ENCODE measurements around the gene ELL3.
"Not testable (repeated sequence)": the region's sequence is repeated elsewhere in the genome, so short reads cannot be mapped to it uniquely, and the experiment has no call there.

The ELL3 gene

GRCh38 chr15:43776718-43777266, at the start of gene ELL3:
TSS of gene ELL3 (minus strand) at chr15:43776966. CDS start at chr15:43776901, 65 bp downstream.
- peak in 10 of 14 donors; percentile 39 to 80 (median 72) for DNase-seq

DNA sequence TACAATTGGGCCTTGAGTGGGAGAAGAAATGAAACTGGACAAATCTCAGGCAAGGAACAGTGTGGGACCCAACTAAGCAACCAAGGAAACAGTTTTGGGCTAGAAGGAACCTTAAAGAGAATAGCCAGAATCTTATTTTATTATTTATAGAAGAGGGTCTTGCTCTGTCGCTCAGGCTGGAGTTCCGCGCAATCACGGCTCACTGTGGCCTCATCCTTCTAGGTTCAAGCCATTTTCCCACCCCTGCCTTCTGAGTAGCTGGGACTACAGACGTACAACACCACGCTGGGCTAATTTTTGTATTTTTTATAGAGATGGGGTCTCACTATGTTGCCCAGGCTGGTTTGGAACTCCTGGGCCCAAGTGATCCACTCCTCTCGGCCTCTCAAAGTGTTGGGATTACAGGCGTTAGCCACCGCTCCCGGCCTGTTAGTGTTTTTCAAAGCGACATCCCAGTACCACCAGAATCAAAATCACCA, 49.3 kb upstream of the ELL3 start:
- no peak for DNase-seq

- DNase-seq, result not testable (repeated sequence)
Measured at GRCh38 chr15:43825305-43825704, 48.5 kb upstream of the ELL3 start.

- peak; percentile 25 to 93 (median 88) for DNase-seq
Measured at GRCh38 chr15:43824302-43825246, 47.8 kb upstream of the ELL3 start, which contains the start of gene MFAP1. TSS of gene MFAP1 (minus strand) at chr15:43824690. CDS start at chr15:43824569, 121 bp downstream.

DNA sequence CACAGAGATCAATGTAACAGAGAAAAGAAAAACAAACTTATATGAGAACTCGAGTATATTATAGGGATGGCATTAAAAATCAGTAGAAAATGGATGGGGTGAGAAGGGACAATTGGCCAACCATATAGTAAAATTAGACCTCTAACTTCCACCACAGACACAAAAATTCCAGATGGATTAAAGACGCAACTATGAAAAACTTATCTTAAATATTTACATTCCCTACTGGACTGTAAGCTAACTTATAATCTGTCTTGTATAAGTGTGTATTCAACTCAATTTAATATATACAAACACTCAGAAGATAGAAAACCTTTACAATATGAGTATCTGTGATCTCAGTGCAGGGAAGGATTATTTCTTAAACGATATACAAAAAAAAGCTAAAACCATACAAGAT, 44.7 kb upstream of the ELL3 start:
- DNase-seq, result no peak

DNA sequence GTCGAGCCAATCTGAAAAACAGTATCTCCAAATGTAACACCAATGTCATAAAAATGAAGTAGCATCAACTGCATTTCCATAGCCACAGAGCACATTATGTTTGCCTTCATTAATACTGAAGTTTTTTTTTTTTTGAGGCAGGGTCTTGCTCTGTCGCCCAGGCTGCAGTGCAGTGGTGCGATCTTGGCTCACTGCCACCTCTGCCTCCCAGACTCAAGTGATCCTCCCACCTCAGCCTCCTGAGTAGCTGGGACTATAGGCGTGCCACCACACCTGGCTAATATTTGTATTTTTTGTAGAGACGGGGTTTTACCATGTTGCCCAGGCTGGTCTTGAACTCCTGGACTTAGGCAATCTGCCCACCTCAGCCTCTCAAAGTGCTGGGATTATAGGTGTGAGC, 38.3 kb upstream of the ELL3 start:
- not testable (repeated sequence) for DNase-seq

GRCh38 chr15:43808960-43809678, 32.4 kb upstream of the ELL3 start:
- DNase-seq, result no peak

DNA sequence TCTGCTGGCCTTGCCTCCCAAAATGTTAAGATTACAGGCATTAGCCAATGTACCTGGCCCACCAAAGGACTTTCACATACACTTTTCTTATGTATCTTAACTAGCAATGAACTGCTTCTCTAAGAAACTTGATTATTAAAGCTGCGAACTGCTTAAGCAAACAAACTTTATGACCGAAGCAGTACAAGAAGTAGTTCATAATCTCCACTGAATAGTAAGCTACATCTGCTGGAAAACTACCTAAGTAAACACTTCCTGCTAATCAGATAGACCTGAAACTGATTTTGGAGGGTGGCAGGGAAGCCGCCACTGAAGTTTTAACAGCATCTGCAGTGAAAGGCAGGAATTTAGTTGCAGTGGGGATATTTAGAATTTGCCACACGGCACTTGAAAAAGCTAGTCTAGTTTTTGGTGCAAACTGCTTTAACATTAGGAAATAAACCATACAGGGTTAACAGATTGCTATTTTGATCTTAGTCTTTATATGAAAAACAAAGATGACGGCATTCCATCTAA, 31.7 kb upstream of the ELL3 start:
- DNase-seq, result no peak

DNA sequence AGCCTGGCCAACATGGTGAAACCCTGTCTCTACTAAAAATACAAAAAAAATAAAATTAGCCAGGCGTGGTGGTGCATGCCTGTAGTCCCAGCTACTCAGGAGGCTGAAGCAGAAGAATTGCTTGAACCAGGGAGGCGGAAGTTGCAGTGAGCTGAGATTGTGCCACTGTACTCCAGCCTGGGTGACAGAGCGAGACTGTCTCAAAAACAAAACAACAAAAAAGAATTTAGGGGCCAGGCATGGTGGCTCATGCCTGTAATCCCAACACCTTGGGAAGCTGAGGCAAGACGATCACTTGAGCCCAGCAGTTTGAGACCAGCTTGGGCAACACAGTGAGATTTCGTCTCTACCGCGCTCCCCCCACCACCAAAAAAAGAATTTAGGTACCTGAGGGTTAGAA, 25.9 kb upstream of the ELL3 start:
- DNase-seq, result not testable (repeated sequence)

GRCh38 chr15:43800286-43801141, 23.7 kb upstream of the ELL3 start, which contains the start of gene HYPK:
TSS of gene HYPK (plus strand) at chr15:43800599. CDS start at chr15:43800623, 24 bp downstream.
- peak; percentile 34 to 95 (median 88) for DNase-seq

- DNase-seq, result no peak
Measured at GRCh38 chr15:43799945-43800285, 23.1 kb upstream of the ELL3 start, which contains the start of gene SERINC4. TSS of gene SERINC4 (minus strand) at chr15:43800220. CDS start at chr15:43799986, 234 bp downstream.

GRCh38 chr15:43799209-43799944, 22.6 kb upstream of the ELL3 start:
- DNase-seq, result no peak

- DNase-seq, result no peak
Measured at GRCh38 chr15:43796566-43796965, 19.8 kb upstream of the ELL3 start.

- no peak for DNase-seq
Measured at GRCh38 chr15:43795997-43796396, 19.2 kb upstream of the ELL3 start.

DNA sequence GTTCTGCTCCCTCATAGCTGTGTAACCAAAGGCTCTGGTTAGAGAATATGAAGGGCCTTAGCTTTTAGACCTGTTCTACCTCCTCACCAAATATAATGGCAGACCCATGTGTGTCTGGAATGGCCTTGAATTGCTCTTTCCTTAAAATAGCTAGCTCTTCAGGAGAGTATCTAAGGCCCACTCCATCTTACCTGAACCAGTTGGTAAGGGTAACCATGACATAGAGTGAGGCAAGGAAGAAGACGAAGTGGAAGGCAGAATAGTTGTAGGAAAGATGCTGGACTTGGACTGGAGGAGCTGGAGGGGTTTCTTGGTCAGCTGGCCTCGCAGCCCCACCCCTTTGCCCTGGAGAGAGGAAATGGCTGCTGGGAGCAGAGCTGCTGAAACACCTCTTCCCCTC, 18.4 kb upstream of the ELL3 start:
- DNase-seq, result no peak

DNA sequence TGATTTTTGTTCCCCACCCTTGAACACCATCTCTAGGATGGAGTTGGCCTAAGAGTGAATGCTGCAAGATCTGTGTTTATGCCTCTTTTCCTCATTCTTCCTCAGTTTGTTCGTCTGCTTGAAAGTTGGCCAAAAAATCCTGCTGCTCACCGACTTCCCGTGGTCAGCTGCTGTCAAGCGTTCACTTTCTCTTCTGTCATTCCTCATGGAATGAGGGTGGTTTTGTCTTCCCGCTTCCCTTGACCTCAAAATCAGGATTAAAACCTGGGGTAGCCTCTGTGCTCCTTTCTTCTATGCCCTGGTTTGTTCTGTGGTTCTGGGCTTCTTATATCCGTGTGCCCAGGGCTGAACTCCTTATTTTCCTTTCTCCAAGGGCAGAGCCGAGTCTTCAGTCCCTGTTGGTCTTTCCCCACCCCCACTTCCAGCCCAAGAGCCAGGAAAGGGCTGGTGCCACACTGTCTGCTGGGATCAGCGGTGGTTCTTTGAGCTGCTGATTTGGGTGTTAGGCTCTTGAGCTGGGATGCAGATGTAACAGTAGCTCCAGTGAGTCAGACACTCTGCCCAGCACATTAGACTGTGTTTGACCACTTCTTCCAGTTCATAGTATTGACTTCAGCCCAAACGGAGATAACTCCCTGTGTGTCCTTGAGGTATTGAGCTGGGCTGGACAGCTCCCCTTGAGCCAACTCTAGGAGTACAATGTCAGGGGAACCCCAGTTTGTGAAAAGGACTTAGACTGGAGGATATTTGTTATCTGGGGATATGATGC, 17.7 kb upstream of the ELL3 start:
- no peak for DNase-seq

DNA sequence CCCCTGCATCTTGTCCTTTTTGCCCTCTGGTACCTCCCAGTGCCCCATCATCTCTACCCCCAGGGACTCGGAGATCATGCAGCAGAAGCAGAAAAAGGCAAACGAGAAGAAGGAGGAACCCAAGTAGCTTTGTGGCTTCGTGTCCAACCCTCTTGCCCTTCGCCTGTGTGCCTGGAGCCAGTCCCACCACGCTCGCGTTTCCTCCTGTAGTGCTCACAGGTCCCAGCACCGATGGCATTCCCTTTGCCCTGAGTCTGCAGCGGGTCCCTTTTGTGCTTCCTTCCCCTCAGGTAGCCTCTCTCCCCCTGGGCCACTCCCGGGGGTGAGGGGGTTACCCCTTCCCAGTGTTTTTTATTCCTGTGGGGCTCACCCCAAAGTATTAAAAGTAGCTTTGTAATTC, 16.9 kb upstream of the ELL3 start:
- DNase-seq, result no peak

- DNase-seq, result peak in 3 of 14 donors; percentile 47 to 57 (median 49)
Measured at GRCh38 chr15:43792761-43793476, 16.2 kb upstream of the ELL3 start.

All from C1 segment of cervical spinal cord (tissue), 14 donors.